A673 (cell line): ENCODE data around the gene L1TD1. TPM values are rescaled to one million over a fixed set of nuclear protein-coding genes. Genes with fewer than 3 reads are reported as not detected.

ENCODE experiments used
- BruUV-seq: library from RNA; stranded (reverse); fragments of 400-500 nt; replicated peaks from 2 replicates; lab custom pipeline; 2021; lab: Mats Ljungman, UMichigan
- CTCF ChIA-PET: fragments of 300-600 bp; sonication (Branson Sonifier 250); formaldehyde crosslinking; loops from one replicate; lab custom pipeline; 2022; ENCODE audit warnings: antibody characterized with exemption; lab: Charles Lee
- POLR2A ChIA-PET: fragments of 300-600 bp; sonication (Branson Sonifier 250); formaldehyde crosslinking; loops from one replicate; lab custom pipeline; 2022; ENCODE audit warnings: antibody characterized with exemption; ENCODE audit not compliant: low non-redundant PET; lab: Charles Lee
- DNase-seq: peaks from one replicate; pipeline ENCODE4 v3.0.0-alpha.2; 2015; ENCODE audit warnings: low spot score
- H3K27ac ChIP-seq: fragments of 200-600 bp; sonication (generic); 2 replicates; pipeline ENCODE4 v1.5.1; 2016; ENCODE audit warnings: mixed run types, low read depth, mild to moderate bottlenecking, mixed read lengths, antibody characterized with exemption, low read length; ENCODE audit not compliant: poor library complexity, severe bottlenecking
- H3K27me3 ChIP-seq: fragments of 200-600 bp; sonication (generic); replicated peaks from 2 replicates; pipeline ENCODE4 v1.6.1; 2017; ENCODE audit warnings: mixed run types, low read depth, mild to moderate bottlenecking, mixed read lengths, antibody characterized with exemption, low read length; ENCODE audit not compliant: insufficient read depth, poor library complexity
- H3K36me3 ChIP-seq: fragments of 200-600 bp; sonication (generic); 2 replicates; pipeline ENCODE4 v1.6.1; 2016; ENCODE audit warnings: mixed run types, mild to moderate bottlenecking, mixed read lengths, antibody characterized with exemption, low read length; ENCODE audit not compliant: insufficient read depth, poor library complexity, severe bottlenecking
- H3K4me1 ChIP-seq: fragments of 200-600 bp; sonication (generic); 2 replicates; pipeline ENCODE4 v1.6.1; 2017; ENCODE audit warnings: mixed run types, mild to moderate bottlenecking, mixed read lengths, antibody characterized with exemption, low read length; ENCODE audit not compliant: insufficient read depth, poor library complexity, severe bottlenecking
- H3K4me3 ChIP-seq: fragments of 200-600 bp; sonication (generic); 2 replicates; pipeline ENCODE4 v1.5.1; 2016; ENCODE audit warnings: low read depth, mixed run types, mild to moderate bottlenecking, mixed read lengths, low read length; ENCODE audit not compliant: poor library complexity, severe bottlenecking
- H3K9me3 ChIP-seq: fragments of 200-600 bp; sonication (generic); 2 replicates; pipeline ENCODE4 v1.6.1; 2016; ENCODE audit warnings: mixed run types, low read depth, mild to moderate bottlenecking, mixed read lengths, antibody characterized with exemption, low read length; ENCODE audit not compliant: poor library complexity, severe bottlenecking
- EZH2 ChIP-seq: fragments of 200-600 bp; sonication (generic); IDR thresholded peaks from 2 replicates; pipeline ENCODE4 v1.6.1; 2017; ENCODE audit warnings: borderline replicate concordance, low read depth, mild to moderate bottlenecking, mixed read lengths, antibody characterized with exemption, low read length; ENCODE audit not compliant: poor library complexity, severe bottlenecking
- intact Hi-C: fragments of 100-400 bp; cut with micrococcal nuclease; formaldehyde crosslinking; loops from one replicate; pipeline ENCODE4 v1.10.0; 2022; ENCODE audit not compliant: unreplicated experiment
- total RNA-seq: library from RNA; stranded (reverse); gene quantifications from 2 replicates; pipeline ENCODE4 v1.2.3, GENCODE V29; 2021
- TF ChIP-seq, protein P1 (sequence below): fragments of 300-800, 200-600 bp; sonication (generic); conservative IDR thresholded peaks from 2 replicates; pipeline ENCODE4 v1.5.1; 2017; ENCODE audit warnings: low read depth, mild to moderate bottlenecking, antibody characterized with exemption, low read length, moderate library complexity, mixed read lengths

Gene L1TD1
- total RNA-seq, 1 experiment from 2014 or later = not detected

DNA sequence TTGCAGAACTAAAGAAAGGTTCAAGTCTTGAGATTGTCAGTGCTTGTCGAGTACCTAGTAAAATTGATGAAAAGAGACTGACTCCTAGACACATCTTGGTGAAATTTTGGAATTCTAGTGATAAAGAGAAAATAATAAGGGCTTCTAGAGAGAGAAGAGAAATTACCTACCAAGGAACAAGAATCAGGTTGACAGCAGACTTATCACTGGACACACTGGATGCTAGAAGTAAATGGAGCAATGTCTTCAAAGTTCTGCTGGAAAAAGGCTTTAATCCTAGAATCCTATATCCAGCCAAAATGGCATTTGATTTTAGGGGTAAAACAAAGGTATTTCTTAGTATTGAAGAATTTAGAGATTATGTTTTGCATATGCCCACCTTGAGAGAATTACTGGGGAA lies 16.3 kb downstream of the L1TD1 start:
- no TSS peak for BruUV-seq
- intact Hi-C loops = no loop called here
- Histone ChIP-seq H3K36me3 (no peaks in the 10 kb centered on the region), H3K27me3 (no peaks in the 10 kb centered on the region), H3K4me3 (no peak overlapping the region), H3K27ac (no peak overlapping the region), H3K4me1 (no peaks in the 10 kb centered on the region), H3K9me3 (peaks cover 33% of the 10 kb centered on the region)
- TF ChIP-seq EZH2 = no peak
- TF ChIP-seq, protein P1, sequence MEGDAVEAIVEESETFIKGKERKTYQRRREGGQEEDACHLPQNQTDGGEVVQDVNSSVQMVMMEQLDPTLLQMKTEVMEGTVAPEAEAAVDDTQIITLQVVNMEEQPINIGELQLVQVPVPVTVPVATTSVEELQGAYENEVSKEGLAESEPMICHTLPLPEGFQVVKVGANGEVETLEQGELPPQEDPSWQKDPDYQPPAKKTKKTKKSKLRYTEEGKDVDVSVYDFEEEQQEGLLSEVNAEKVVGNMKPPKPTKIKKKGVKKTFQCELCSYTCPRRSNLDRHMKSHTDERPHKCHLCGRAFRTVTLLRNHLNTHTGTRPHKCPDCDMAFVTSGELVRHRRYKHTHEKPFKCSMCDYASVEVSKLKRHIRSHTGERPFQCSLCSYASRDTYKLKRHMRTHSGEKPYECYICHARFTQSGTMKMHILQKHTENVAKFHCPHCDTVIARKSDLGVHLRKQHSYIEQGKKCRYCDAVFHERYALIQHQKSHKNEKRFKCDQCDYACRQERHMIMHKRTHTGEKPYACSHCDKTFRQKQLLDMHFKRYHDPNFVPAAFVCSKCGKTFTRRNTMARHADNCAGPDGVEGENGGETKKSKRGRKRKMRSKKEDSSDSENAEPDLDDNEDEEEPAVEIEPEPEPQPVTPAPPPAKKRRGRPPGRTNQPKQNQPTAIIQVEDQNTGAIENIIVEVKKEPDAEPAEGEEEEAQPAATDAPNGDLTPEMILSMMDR = no peak
- no peak for DNase-seq
- POLR2A ChIA-PET = no interaction called here
- CTCF ChIA-PET = no interaction called here

DNA sequence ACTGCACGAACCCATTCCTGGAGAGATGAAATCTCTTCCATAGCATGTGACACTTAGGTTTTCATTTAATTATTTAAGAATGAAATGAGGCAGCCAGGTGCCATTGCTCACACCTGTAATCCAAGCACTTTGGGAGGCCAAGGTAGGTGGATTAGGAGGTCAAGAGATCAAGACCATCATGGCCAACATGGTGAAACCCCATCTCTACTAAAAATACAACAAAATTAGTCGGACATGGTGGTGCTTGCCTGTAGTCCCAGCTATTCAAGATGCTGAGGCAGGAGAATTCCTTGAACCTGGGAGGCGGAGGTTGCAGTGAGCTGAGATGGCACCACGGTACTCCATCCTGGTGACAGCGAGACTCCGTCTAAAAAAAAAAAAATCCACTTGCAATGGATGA lies 17.8 kb downstream of the L1TD1 start:
- CTCF ChIA-PET = no interaction called here
- Histone ChIP-seq H3K36me3 (no peaks in the 10 kb centered on the region), H3K4me3 (no peak overlapping the region), H3K27me3 (no peaks in the 10 kb centered on the region), H3K4me1 (no peaks in the 10 kb centered on the region), H3K27ac (no peak overlapping the region), H3K9me3 (peaks cover 25% of the 10 kb centered on the region)
- intact Hi-C loops = no loop called here
- DNase-seq = no peak
- POLR2A ChIA-PET = no interaction called here
- TF ChIP-seq EZH2 = no peak
- TF ChIP-seq, protein P1 = no peak
- BruUV-seq = no TSS peak

DNA sequence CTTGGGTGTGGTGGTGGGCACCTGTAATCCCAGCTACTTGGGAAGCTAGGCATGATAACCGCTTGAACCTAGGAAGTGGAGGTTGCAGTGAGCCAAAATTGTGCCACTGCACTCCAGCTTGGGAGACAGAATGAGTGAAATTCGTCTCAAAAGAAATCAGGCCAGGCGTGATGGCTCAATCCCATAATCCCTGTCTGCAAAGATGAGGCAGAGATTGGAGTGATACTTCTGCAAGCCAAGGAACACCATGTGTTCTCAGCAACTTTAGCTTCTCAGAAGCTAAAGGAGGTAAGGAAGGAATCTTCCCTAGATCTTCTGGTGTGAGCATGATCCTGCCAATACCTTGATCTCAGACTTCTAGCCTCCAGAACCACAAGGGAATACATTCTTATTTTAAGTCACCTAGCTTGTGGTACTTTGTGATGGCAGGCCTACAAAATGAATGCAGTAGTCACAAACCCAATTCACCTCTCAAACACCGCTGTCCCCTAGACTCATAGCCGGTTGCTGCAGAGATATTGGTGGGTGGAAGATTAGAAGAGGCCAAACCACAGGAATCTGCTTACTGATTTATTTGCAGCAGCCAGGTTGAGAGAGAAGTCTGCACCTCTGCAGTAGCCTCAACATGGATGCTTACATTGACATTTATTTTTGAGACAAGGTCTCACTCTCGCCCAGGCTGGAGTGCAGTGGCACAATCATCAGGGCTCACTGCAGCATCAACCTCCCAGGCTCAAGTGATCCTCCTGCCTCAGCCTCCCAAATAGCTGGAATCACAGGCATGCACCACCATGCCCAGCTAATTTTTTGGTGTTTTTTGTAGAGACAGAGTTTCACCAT lies 18.6 kb downstream of the L1TD1 start:
- H3K4me1 ChIP-seq = no peaks in the 10 kb centered on the region
- H3K27me3 ChIP-seq = no peaks in the 10 kb centered on the region
- no peak overlapping the region for H3K27ac ChIP-seq
- ChIA-PET POLR2A (no interaction called here), CTCF (no interaction called here)
- no TSS peak for BruUV-seq
- no peak for DNase-seq
- no peaks in the 10 kb centered on the region for H3K36me3 ChIP-seq
- peaks cover 23% of the 10 kb centered on the region for H3K9me3 ChIP-seq
- no peak overlapping the region for H3K4me3 ChIP-seq
- no peak for TF ChIP-seq EZH2
- TF ChIP-seq, protein P1 = no peak
- intact Hi-C loops = no loop called here
